ENCODE results near the gene CAP1. TPM values are rescaled to one million over a fixed set of nuclear protein-coding genes. Genes with fewer than 3 reads are reported as not detected.

The CAP1 gene, protein sequence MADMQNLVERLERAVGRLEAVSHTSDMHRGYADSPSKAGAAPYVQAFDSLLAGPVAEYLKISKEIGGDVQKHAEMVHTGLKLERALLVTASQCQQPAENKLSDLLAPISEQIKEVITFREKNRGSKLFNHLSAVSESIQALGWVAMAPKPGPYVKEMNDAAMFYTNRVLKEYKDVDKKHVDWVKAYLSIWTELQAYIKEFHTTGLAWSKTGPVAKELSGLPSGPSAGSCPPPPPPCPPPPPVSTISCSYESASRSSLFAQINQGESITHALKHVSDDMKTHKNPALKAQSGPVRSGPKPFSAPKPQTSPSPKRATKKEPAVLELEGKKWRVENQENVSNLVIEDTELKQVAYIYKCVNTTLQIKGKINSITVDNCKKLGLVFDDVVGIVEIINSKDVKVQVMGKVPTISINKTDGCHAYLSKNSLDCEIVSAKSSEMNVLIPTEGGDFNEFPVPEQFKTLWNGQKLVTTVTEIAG
- 208 to 265 TPM (median 230 TPM) in 5 replicates for total RNA-seq (2022; extraction: Qiagen RNA extraction; ENCODE audit: low read depth)

DNA sequence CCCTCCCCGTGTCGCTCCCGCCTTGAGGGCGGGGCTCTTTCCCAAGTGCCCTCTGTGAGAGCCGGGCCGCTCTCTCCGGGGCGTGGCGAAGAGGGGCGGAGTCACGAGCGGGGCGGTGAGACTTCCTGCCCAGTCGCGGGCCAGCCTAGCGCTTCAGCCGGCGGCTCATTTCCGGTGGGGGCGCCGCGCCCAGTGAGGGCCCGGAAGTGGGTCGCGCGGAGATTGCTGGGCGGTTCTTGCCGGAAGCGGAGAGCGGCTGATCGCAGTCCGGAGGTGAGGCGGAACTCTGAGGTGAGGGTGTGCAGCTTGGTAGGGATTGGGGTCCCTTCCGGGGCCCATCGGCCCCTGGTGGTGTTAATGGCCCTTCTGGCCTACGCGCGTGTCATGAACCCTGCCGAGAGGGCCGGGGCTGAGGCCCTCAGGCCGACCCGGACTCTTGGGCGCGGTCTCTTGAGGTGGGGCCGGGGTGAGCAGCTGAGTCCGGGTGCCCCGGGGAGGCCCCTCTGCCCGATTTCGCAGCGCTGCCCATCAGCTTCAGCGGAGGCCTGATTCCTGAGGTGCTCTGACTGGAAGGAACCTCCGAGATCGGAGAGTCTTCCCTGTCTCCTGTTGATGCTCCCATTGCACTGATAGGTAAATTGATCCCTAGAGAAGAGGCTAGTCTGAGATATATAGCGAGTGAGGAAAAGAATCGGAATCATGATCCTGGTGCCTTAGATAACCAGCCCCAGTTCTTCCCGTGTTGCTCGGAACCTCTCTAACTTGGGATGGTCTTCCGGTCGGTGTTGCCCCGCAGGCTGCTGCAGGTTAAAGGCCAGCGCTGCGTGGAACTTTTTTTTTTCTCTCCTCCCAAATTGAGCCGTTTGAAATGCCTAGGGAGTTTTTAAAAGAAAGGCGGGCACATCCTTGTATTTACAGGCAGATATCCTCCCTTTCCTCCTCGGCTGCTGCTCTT, at the start of gene CAP1:
Gene CAP1 (plus strand): TSS at position 219 of the 955 bp plus-strand sequence. CDS start 18,618 bp downstream, outside the sequence.

DNA sequence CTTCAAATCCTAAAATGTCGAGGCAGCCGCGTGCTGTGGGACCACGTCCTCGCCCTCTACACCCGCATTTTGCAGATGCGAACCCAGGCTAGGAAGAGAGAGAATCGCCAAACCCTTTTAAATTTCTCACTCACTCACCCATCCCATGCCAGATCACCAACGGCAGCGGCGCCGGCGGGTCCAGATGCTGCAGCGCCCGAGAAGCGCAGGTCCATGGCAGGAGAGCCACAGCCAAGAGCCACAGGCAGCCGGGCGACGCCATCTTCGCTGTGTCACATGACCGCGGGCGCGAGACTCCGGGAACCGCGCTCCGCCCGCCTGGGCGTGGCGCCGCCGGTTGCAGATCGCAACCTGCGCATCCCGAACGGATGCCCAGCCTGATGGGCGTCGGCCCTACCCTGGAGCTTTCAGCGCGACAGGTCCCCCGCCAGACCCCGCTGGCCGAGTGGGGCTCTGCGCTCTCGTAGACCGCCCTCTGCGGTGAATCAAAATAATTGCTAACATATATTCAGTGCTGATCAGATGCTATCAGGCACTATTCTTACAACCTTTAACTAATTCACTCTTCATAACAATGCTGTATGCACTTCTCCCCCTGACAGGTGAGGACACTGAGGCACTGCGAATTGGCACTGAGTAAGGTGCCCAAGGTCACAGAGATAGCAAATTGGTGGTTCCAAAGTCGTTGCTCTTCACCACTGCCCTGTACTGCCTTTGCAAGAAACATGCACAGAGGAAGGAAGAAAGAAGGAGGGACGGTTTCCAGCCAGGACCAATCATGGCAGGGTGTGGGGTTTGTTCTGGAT, 56.7 kb downstream of the CAP1 start, which contains the start of gene PPT1:
Gene PPT1 (minus strand): TSS at position 276 of the 806 bp plus-strand sequence. CDS start 14 bp downstream, at position 262.

Other genes starting within 250 kb of the CAP1 start
- gene TRIT1, start 157.2 kb upstream of the CAP1 start, total RNA-seq (2022; extraction: Qiagen RNA extraction; ENCODE audit: low read depth): 16.0 to 18.3 TPM (median 16.6 TPM) in 5 replicates
- gene MYCL, start 138.8 kb upstream of the CAP1 start, total RNA-seq (2022; extraction: Qiagen RNA extraction; ENCODE audit: low read depth): 1.1 to 1.6 TPM (median 1.3 TPM) in 5 replicates
- 4.0 to 5.9 TPM (median 4.6 TPM) in 5 replicates for gene MFSD2A, start 85.6 kb upstream of the CAP1 start, total RNA-seq (2022; extraction: Qiagen RNA extraction; ENCODE audit: low read depth)
- 63.0 to 79.8 TPM (median 71.1 TPM) in 5 replicates for gene PPT1, start 56.5 kb downstream of the CAP1 start, total RNA-seq (2022; extraction: Qiagen RNA extraction; ENCODE audit: low read depth)
- gene RLF, start 120.7 kb downstream of the CAP1 start, total RNA-seq (2022; extraction: Qiagen RNA extraction; ENCODE audit: low read depth): 5.4 to 7.4 TPM (median 6.8 TPM) in 5 replicates
- gene TMCO2, start 207.2 kb downstream of the CAP1 start, total RNA-seq (2022; extraction: Qiagen RNA extraction; ENCODE audit: low read depth): not detected in 5 replicates
- 36.2 to 47.5 TPM (median 42.9 TPM) in 5 replicates for gene ZMPSTE24, start 217.5 kb downstream of the CAP1 start, total RNA-seq (2022; extraction: Qiagen RNA extraction; ENCODE audit: low read depth)